OCI-LY1 (cell line): ENCODE results near the gene GPR21.

Source experiments
- H2AFZ ChIP-seq: fragments of 200-600 bp; sonication (generic), shearing (Covaris generic); 2 replicates; pipeline ENCODE4 v1.6.0; 2014; ENCODE audit warnings: antibody characterized with exemption, mild to moderate bottlenecking, low read length
- H3F3A ChIP-seq: fragments of 200-600 bp; sonication (generic), shearing (Covaris generic); 2 replicates; pipeline ENCODE4 v1.6.0; 2014; ENCODE audit warnings: mild to moderate bottlenecking, antibody characterized with exemption, low read length, moderate library complexity; ENCODE audit not compliant: insufficient read depth
- H3K27ac ChIP-seq: fragments of 200-600 bp; sonication (generic); 2 replicates; pipeline ENCODE4 v1.5.1; 2014; ENCODE audit warnings: low read length, mixed run types, mild to moderate bottlenecking, low read depth; ENCODE audit not compliant: poor library complexity, severe bottlenecking
- H3K27me3 ChIP-seq: fragments of 200-600 bp; sonication (generic); 2 replicates; pipeline ENCODE4 v1.6.0; 2014; ENCODE audit warnings: antibody characterized with exemption, mild to moderate bottlenecking, low read length, moderate library complexity; ENCODE audit not compliant: insufficient read depth
- H3K36me3 ChIP-seq: fragments of 200-600 bp; sonication (generic); 2 replicates; pipeline ENCODE4 v1.6.1; 2014; ENCODE audit warnings: mild to moderate bottlenecking, antibody characterized with exemption, low read length, moderate library complexity, mixed read lengths; ENCODE audit not compliant: insufficient read depth
- H3K4me1 ChIP-seq: fragments of 200-600 bp; sonication (generic); 2 replicates; pipeline ENCODE4 v1.5.1; 2014; ENCODE audit warnings: mild to moderate bottlenecking, low read length, moderate library complexity; ENCODE audit not compliant: insufficient read depth, severe bottlenecking
- H3K4me2 ChIP-seq: fragments of 200-600 bp; sonication (generic), shearing (Covaris generic); 2 replicates; pipeline ENCODE4 v1.6.1; 2014; ENCODE audit warnings: low read length
- H3K4me3 ChIP-seq: fragments of 200-600 bp; sonication (generic); 2 replicates; pipeline ENCODE4 v1.5.1; 2014; ENCODE audit warnings: low read length, low read depth, mild to moderate bottlenecking, mixed read lengths; ENCODE audit not compliant: poor library complexity, severe bottlenecking
- H3K79me2 ChIP-seq: fragments of 200-600 bp; shearing (Covaris generic); 2 replicates; pipeline ENCODE4 v1.6.1; 2016; ENCODE audit warnings: mixed run types, low read length, mixed read lengths; ENCODE audit not compliant: insufficient read depth
- H3K9ac ChIP-seq: fragments of 200-600 bp; sonication (generic), shearing (Covaris generic); 2 replicates; pipeline ENCODE4 v1.6.1; 2014; ENCODE audit warnings: mild to moderate bottlenecking, low read length, mixed read lengths
- H3K9me2 ChIP-seq: fragments of 200-600 bp; sonication (generic), shearing (Covaris generic); 2 replicates; pipeline ENCODE4 v1.6.1; 2014; ENCODE audit warnings: low read depth, mild to moderate bottlenecking, low read length, mixed read lengths
- H3K9me3 ChIP-seq: fragments of 200-600 bp; shearing (Covaris generic); 2 replicates; pipeline ENCODE4 v1.6.1; 2014; ENCODE audit warnings: low read length, mixed read lengths
- H4K20me1 ChIP-seq: fragments of 200-600 bp; sonication (generic), shearing (Covaris generic); 2 replicates; pipeline ENCODE4 v1.6.0; 2016; ENCODE audit warnings: mild to moderate bottlenecking, low read length; ENCODE audit not compliant: insufficient read depth
- EZH2 ChIP-seq: fragments of 200-600 bp; sonication (generic), shearing (Covaris generic); IDR thresholded peaks from 2 replicates; pipeline ENCODE4 v1.8.0; 2017; ENCODE audit warnings: borderline replicate concordance, mixed run types, mild to moderate bottlenecking, antibody characterized with exemption, low read length, moderate library complexity, mixed read lengths
- TF ChIP-seq, protein P1 (sequence below): fragments of 200-600 bp; sonication (generic), shearing (Covaris generic); IDR thresholded peaks from 2 replicates; pipeline ENCODE4 v1.5.1; 2017; ENCODE audit warnings: mild to moderate bottlenecking, antibody characterized with exemption, low read length, moderate library complexity, mixed read lengths

Gene GPR21

DNA sequence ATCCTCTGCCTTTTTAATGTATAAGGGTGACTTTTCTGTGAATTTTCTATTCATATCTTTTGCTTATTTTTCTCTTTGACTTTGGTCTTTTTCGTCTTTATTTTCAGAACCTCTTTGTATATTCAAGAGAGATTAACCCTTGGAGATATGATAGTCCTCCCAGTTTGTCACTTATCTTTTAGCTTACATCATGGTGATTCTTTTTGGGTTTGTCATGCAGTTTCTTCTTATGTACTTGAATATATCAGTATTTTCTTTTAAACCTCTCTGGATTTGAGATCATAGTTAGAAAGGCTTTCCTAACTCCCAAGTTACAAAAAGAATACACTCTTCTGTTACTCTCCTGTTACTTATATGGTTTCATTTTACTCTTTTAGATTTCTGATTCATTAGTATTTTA, 27.5 kb upstream of the GPR21 start:
- H3K79me2 ChIP-seq, result no peaks in the 10 kb centered on the region
- H3K4me3 ChIP-seq, result no peak overlapping the region
- H3F3A ChIP-seq, result no peaks in the 10 kb centered on the region
- H3K4me1 ChIP-seq, result no peaks in the 10 kb centered on the region
- H3K27me3 ChIP-seq, result no peaks in the 10 kb centered on the region
- no peak overlapping the region for H2AFZ ChIP-seq
- peaks cover 27% of the 10 kb centered on the region for H3K36me3 ChIP-seq
- no peak overlapping the region for H3K27ac ChIP-seq
- no peaks in the 10 kb centered on the region for H3K9me3 ChIP-seq
- H3K9ac ChIP-seq, result no peak overlapping the region
- H3K4me2 ChIP-seq, result no peak overlapping the region
- H3K9me2 ChIP-seq, result no peaks in the 10 kb centered on the region
- no peak for TF ChIP-seq EZH2
- TF ChIP-seq, protein P1, sequence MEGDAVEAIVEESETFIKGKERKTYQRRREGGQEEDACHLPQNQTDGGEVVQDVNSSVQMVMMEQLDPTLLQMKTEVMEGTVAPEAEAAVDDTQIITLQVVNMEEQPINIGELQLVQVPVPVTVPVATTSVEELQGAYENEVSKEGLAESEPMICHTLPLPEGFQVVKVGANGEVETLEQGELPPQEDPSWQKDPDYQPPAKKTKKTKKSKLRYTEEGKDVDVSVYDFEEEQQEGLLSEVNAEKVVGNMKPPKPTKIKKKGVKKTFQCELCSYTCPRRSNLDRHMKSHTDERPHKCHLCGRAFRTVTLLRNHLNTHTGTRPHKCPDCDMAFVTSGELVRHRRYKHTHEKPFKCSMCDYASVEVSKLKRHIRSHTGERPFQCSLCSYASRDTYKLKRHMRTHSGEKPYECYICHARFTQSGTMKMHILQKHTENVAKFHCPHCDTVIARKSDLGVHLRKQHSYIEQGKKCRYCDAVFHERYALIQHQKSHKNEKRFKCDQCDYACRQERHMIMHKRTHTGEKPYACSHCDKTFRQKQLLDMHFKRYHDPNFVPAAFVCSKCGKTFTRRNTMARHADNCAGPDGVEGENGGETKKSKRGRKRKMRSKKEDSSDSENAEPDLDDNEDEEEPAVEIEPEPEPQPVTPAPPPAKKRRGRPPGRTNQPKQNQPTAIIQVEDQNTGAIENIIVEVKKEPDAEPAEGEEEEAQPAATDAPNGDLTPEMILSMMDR, result no peak
- H4K20me1 ChIP-seq, result no peaks in the 10 kb centered on the region

DNA sequence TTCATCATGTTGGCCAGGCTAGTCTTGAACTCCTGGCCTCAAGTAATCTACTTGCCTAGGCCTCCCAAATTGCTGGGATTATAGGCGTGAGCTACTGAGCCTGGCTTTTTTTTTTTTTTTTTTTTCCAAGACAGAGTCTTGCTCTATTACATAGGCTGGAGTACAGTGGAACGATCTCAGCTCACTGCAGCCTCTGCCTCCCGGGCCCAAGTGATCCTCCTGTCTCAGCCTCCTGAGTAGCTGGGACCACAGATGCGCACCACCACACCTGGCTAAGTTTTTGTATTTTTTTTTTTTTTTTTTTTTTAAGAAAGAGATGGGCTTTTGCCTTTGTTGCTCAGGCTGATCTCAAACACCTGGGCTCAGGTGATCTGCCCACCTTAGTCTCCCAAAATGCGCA, 26.2 kb upstream of the GPR21 start:
- no peaks in the 10 kb centered on the region for H3K9me3 ChIP-seq
- TF ChIP-seq, protein P1, result no peak
- no peak for TF ChIP-seq EZH2
- no peak overlapping the region for H2AFZ ChIP-seq
- peaks cover 30% of the 10 kb centered on the region for H3K36me3 ChIP-seq
- no peaks in the 10 kb centered on the region for H3K9me2 ChIP-seq
- no peaks in the 10 kb centered on the region for H3K79me2 ChIP-seq
- H3K9ac ChIP-seq, result no peak overlapping the region
- no peaks in the 10 kb centered on the region for H3K27me3 ChIP-seq
- H3K4me2 ChIP-seq, result no peak overlapping the region
- H4K20me1 ChIP-seq, result no peaks in the 10 kb centered on the region
- no peaks in the 10 kb centered on the region for H3F3A ChIP-seq
- H3K4me1 ChIP-seq, result no peaks in the 10 kb centered on the region
- H3K27ac ChIP-seq, result no peak overlapping the region
- H3K4me3 ChIP-seq, result no peak overlapping the region

DNA sequence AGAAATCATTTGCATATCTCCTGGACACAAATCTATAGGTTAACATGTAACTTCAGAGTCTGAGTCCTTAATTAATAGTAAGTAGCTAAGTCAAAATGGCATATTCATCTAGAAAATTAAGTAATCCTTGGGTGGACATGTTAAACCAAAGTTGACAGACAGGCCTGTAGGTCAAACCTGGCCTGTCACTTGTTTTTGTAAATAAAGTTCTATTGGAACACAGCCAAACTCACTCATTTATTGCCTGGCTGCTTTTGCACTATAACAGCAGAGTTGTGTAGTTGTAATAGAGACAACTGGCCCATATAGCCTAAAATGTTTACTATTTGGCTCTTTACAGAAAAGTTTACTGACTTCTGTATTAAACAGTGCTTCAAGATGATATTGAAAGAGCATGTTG, 24.6 kb upstream of the GPR21 start:
- Histone ChIP-seq H3K4me2 (no peak overlapping the region), H3F3A (no peaks in the 10 kb centered on the region), H3K4me3 (no peak overlapping the region), H3K9me3 (no peaks in the 10 kb centered on the region), H4K20me1 (no peaks in the 10 kb centered on the region), H3K9me2 (no peaks in the 10 kb centered on the region), H3K36me3 (peaks cover 47% of the 10 kb centered on the region), H3K9ac (no peak overlapping the region), H3K27me3 (no peaks in the 10 kb centered on the region), H3K4me1 (no peaks in the 10 kb centered on the region), H3K79me2 (no peaks in the 10 kb centered on the region), H3K27ac (no peak overlapping the region), H2AFZ (no peak overlapping the region)
- no peak for TF ChIP-seq EZH2
- TF ChIP-seq, protein P1, result no peak
